NCI-H345 treated with DMSO at 0.1 percent for 48 hours (cell line): ENCODE data around the gene UPP1.
"Not testable (repeated sequence)": the region's sequence is repeated elsewhere in the genome, so short reads cannot be mapped to it uniquely, and the experiment has no call there.

Experiments used
- DNase-seq: peaks from one replicate; lab custom pipeline; 2025; ENCODE audit not compliant: unreplicated experiment; lab: John Stamatoyannopoulos, UW

Gene UPP1

DNA sequence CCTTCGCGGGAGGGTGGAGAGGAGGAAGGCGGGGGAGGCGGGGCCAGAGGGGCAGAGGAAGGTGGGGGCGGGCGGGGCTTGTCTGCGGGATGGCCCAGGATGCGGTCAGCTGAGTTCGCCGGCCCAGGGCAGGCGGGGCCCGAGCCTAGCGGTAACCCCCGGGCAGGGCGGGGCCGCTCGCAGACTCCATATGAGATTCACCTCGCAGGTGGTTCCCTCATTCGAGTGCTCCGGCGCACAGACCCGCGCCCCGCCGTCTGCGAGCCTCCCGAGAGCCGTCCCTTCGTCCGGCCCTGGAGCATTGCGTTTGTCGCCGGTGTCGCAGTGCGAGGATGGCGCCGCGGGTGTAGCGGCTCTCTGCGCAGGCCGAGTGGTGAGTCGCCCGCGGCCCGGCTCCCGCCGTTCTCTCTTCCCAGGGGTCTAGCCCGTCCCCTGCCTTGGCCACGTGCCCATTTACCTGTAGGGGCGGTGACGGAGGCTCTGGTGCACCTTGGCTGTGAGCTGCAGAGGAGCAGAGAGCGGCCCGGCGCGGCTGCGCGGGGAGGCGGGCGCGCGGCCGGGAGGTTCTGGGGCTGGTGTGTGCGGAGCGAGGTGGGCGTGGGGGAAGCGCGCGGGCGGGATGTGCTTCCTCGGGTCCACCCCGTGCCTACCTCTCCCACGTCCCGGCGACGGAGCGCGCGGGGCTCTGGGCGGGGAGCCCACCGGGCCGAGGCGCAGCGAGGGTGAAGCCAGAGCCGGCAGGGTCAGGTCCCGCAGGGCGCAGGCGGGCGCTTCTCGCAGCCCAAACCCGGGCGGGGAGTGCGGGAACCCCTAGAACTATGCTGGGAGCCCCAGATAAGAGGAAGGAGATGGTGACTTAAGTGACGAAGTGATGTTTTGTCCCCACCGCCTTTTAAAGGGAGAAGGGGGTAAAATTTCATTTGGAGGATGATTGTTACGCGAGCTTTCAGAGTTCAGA, at the start of gene UPP1:
UPP1 (plus strand) TSS at position 220 of the 958 bp plus-strand sequence. CDS start 5,519 bp downstream, outside the sequence.
- peak; percentile 80 for DNase-seq

DNA sequence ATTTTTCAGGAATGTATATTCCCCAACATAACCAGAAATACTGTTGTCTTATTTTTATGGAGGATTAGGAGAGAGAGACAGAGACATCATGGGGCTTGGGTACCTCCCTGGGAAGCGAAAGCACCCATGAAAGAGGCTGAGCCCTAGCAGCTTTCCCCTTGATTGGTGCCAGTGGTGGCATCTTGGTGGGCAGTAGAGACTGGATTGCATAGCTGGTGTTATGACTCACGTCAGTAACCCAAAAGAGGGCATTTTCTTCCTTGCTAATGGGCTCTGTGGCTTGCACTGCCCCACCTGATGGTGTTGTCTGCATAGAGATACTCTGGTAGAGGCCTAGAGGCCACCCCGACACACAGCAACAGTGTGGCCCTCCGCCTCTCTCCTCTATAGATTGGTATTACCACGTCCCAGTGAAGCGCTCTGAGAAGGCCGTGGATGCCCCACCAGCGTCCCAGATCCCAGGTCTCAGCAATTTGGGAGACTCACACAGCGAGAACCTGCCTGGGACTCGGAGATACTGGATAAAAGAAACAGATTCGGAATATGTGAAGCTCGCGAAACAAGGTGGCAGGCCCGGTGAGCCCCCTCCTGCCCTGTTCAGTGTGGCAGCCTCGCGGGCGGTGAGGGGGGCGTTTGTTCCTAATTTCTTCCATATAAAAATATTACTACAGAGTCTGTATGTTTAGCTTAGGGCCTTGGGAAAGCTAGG, 48.0 kb upstream of the UPP1 start:
- no peak for DNase-seq

DNA sequence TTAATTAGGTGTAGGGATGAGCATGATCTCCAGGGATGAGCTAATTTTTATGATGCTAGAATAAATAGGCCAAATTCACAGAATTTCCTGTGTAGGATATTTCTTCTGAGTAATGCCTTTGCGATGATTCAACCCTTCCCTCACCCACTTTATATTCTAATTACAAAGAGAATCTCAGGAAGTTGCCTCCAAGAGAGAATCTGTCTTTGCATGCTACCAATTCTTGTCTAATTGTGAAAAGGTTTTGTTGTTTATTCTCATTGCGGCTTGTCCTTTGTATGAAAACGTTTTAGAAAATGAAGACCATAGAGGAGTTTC, 47.5 kb upstream of the UPP1 start:
- no peak for DNase-seq

DNA sequence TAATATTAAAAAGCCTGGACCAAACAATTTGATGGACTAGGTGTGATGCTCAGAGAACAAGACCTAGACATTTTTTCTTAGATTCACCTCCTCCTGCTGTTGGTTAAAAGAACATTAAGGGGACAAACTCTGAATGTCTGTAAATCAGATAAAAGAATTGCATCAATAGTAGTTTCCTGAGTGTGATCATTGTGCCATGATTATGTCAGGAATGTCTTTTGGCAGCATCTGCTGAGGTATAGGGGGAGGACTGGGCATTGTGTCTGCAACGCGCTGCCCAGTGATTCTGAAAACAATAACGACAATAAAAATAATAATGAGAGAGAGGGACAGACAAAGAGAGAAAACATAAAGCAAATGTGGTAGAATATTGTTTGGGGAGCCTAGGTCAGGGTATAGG, 46.8 kb upstream of the UPP1 start:
- DNase-seq = no peak

- DNase-seq = no peak
These were observed 46.4 kb upstream of the UPP1 start for GRCh38 chr7:48042636-48043035.

- DNase-seq = no peak
These were observed 43.8 kb upstream of the UPP1 start for GRCh38 chr7:48045195-48045765.

DNA sequence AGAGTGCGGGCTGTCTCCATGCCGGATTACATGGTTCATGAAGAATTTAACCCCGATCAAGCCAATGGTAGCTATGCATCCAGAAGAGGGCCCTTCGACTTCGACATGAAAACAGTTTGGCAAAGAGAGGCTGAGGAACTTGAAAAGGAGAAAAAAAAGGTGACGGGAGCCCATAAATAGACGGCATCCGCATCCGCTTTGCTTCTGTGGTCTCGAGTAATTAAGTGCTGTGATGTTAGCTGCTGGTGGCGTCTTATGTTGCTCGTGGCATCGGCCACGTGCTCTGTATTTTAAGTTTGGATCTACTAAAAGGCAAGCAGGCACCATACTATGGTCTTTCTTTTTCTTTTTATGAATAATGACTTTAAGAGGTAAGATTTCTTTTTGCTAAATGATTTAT, 42.6 kb upstream of the UPP1 start:
- no peak for DNase-seq

DNA sequence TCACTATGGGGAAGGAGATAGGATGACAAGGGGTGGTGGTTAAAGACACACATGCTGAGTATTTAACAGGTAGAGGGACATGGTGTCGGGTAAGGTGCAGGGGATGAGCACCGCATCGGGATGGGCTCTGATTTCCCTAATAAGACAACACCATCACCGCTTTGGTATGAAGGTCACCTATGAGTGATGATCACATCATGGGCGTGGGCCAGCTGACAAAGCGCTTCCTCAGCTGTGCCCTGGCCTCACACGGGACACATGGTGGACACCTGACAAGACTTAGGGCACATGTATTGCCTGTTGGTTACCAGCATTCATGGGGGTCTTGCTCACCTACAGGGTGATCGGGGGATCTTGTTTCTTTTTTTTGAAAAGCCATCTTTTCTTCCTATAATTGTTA, 41.0 kb upstream of the UPP1 start:
- DNase-seq = no peak

DNA sequence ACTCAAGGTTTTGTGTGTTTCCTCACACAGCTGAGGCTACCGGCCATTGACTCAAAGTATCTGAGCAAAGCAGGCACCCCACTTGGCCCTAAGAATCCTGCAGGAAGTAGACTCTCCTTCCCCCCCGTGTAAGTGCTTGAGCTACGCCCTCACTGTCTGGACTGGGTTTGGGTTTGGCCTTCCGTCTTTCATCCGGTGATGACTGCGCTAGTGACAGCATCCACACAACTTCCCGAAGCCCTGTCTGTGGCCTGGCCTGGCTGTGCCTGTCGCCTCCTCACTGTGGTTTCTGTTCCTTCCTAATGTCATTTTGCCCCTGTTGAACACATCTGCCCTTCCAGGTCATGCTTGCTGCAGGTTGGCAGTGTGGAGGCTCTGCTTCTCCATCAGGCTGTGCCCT, 39.2 kb upstream of the UPP1 start:
- DNase-seq = no peak

GRCh38 chr7:48052748-48053147, 36.3 kb upstream of the UPP1 start:
- no peak for DNase-seq

GRCh38 chr7:48053736-48054135, 35.3 kb upstream of the UPP1 start:
- DNase-seq = no peak

DNA sequence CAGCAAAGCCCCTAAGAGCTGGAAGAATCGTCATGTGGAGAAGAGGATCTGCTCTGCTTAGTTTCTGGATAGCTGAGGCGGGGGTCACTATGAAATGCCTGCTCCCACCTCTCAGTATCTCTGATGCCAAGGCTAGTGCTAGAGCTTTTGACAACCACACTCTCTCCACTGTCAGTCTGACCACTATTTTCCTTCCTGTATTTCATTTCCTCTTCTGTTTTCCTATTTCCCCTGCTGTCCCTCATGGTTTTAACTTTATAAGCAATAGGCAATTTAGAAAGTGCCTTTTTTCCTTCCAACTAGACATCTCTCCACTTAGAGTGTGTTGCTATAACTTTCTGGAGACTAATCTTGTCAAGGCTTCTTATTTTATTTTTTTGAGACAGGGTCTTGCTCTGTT, 30.1 kb upstream of the UPP1 start:
- DNase-seq = no peak

- no peak for DNase-seq
These were observed 29.4 kb upstream of the UPP1 start for GRCh38 chr7:48059706-48060105.

DNA sequence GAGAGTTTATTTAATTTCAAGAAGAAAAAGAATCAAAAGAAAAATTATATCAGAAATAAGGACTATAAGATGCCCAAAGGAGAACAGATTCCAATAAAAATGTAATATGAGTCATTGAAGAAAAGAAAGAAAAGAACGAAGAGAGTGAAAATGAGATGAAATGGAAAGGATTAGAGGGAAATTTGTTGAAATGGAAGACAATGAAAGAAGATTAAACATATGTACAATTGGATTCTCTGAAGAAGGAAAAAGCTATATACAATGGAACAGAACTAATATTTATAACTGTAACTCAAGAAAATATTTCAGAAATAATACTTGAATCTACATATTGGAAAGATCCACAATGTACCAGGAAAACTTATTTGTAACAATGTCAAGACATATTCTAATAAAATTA, 25.1 kb upstream of the UPP1 start:
- DNase-seq = no peak

DNA sequence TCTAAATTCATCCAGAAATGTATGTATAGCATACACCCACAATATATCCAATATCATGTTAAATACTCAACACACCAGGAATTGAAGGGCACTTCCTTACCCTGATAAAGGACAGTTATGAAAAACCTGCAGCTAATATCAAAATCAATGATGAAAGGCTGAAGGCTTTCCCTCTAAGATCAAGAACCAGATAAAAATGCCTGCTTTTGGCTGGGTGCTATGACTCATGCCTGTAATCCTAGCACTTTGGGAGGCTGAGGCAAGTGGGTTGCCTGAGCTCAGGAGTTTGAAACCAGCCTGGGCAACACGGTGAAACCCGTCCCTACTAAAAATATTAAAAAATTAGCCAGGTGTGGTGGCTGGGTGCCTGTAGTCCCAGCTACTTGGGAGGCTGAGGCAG, 21.6 kb upstream of the UPP1 start:
- no peak for DNase-seq

DNA sequence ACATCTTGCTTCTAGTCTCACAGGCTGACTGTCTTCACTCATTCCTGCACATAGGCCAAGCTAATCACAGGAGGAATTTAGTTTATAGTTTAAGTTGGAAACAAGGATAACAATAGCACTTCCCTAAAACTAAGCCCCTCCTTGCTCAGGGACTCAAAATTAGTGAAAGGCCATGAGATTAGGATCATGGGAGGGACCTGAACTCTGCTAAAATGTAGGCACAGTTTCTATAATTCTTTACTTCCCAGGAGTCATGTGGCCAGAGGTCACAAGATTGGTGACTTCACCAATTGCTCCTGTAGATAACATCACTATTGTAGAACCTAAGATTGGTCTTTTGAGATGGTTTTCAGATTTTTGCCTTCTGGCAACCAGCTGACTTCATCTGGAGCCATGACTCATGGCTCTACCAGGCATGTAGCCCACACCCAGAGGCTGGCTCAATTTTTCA, 14.8 kb upstream of the UPP1 start:
- no peak for DNase-seq

DNA sequence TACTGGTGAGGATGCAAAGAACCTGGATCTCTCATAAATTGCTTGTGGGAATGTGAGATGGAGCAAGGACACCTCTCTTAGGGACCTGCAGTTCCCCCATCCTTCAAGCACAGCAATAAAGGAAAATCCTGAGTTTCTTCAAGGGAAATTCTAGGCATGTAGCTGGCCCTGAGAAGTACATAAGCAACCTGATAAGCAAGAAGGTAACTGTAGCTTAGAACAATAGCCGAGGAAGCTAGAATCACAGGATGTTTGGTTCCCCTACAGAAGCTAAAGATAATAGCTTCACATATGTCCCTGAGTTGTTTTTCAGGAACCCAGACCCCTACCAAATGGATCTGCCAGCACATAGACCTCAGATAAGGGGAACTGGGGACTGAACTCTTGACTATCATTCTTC, 11.6 kb upstream of the UPP1 start:
- no peak for DNase-seq

DNA sequence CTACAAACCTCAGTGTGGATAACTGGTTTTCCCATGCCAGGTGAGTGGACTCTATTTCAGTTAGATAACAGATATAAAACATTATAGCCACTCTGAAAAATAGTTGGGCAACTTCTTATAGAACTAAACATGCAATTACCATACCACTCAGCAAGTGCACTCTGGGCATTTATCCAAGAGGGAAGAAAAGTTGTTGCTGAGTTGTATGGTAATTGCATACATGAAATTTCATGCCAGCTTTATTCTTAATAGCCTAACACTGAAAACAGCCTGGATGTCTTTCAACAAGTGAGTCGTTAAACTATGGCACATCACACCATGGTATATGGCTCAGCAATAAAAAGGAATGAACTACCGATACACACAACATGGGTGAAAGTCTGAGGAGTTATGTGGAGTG, 10.6 kb upstream of the UPP1 start:
- peak; percentile 11 for DNase-seq

- not testable (repeated sequence) for DNase-seq
These were observed 6.7 kb upstream of the UPP1 start for GRCh38 chr7:48082378-48082777.

- DNase-seq = no peak
These were observed 5.8 kb upstream of the UPP1 start for GRCh38 chr7:48083114-48083830.

DNA sequence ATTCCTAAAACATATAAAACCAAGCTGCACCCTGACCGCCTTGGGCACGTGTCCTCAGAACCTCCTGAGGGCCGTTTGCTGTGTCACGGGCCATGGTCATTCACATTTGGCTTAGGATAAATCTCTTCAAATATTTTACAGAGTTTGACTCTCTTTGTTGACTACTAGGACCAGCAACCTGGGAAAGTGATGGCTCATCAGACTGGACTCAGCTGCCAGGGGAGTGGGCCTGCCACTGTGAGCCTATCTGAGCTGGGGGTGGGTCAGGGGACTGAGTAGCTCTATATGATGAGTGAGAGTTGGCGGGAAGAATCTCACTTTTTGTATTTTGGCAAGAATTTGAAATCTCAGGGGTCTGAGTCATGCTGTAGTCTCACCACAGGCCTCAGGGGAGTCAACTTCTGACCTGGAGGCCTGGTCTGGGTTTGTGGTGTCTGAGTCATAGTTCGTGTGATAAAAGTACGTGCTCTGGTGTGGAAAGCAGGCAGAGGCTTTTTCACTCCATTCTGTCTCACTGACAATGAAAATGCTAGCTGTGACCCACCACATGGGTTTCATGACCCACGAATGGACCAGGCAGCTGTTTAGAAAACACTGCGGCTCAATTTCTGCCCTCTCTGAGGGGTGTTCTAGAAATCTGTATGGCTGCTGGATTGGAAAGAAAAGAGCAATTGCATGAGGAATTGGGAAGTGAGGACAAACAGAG, 4.2 kb upstream of the UPP1 start:
- DNase-seq = no peak
